B cell (primary cell): ENCODE data around the gene ACTL8. TPM values are rescaled to one million over a fixed set of nuclear protein-coding genes. Genes with fewer than 3 reads are reported as not detected.
"Not testable (repeated sequence)": the region's sequence is repeated elsewhere in the genome, so short reads cannot be mapped to it uniquely, and the experiment has no call there.

ENCODE experiments used
- ATAC-seq: fragments of 200-7000 bp; cut with Tn5 transposase; one replicate; pipeline ENCODE4 v1.10.0; 2021; ENCODE audit warnings: low read depth, mild to moderate bottlenecking, moderate number of reproducible peaks, moderate library complexity
- CTCF ChIA-PET: fragments of 350-600 bp; sonication (Branson Sonifier 250); formaldehyde crosslinking; loops from one replicate; lab custom pipeline; 2021; ENCODE audit warnings: antibody characterized with exemption, inconsistent platforms; lab: Charles Lee
- POLR2A ChIA-PET: fragments of 350-600 bp; sonication (Branson Sonifier 250); formaldehyde crosslinking; loops from one replicate; lab custom pipeline; 2021; ENCODE audit warnings: antibody characterized with exemption; lab: Charles Lee
- DNase-seq: peaks from one replicate; pipeline ENCODE4 v3.0.0; 2013
- H2AFZ ChIP-seq: 2 replicates; pipeline ENCODE4 v1.6.1; 2012; ENCODE audit warnings: mild to moderate bottlenecking, low read depth, low read length; ENCODE audit not compliant: insufficient read depth, poor library complexity, severe bottlenecking
- H3K27ac ChIP-seq, 2 donors: 1 replicate in 1 of 2; 2 replicates in 1 of 2; pipeline ENCODE4 v1.5.1; 2012 to 2013; ENCODE audit warnings: low read length in 2 of 2, mild to moderate bottlenecking in 2 of 2, moderate library complexity in 1 of 2
- H3K27me3 ChIP-seq, 4 experiments: fragments of 200-600 bp in 1 of 4; sonication (generic) in 1 of 4; replicated peaks in 1 of 4; 1 replicate in 2 of 4; 2 replicates in 2 of 4; pipeline versions ENCODE4 v1.6.1 to v1.7.0; 2013 to 2016; ENCODE audit warnings: low read length in 3 of 4, mild to moderate bottlenecking in 2 of 4, mixed read lengths in 1 of 4, moderate library complexity in 1 of 4; ENCODE audit not compliant: insufficient read depth in 4 of 4, control insufficient read depth in 3 of 4; ENCODE audit errors: control extremely low read depth in 1 of 4
- H3K36me3 ChIP-seq, 2 experiments: replicated peaks in 1 of 2; 1 replicate in 1 of 2; 2 replicates in 1 of 2; pipeline versions ENCODE4 v1.6.1 to v1.7.1; 2013; ENCODE audit warnings: low read length in 1 of 2; ENCODE audit not compliant: insufficient read depth in 2 of 2, control insufficient read depth in 1 of 2; ENCODE audit errors: control extremely low read depth in 1 of 2, extremely low read depth in 1 of 2
- H3K4me1 ChIP-seq, 2 donors: fragments of 200-600 bp in 1 of 2; sonication (generic) in 1 of 2; 1 replicate in 1 of 2; 2 replicates in 1 of 2; pipeline versions ENCODE4 v1.5.1 to v1.6.1; 2013 to 2017; ENCODE audit warnings: low read length in 2 of 2; ENCODE audit not compliant: control insufficient read depth in 2 of 2, insufficient read depth in 2 of 2
- H3K4me2 ChIP-seq: replicated peaks from 2 replicates; pipeline ENCODE3; 2012; ENCODE audit warnings: mild to moderate bottlenecking, low read depth, low read length; ENCODE audit not compliant: poor library complexity, severe bottlenecking
- H3K4me3 ChIP-seq, 5 experiments: fragments of 200-600 bp in 1 of 5; sonication (generic) in 1 of 5; 1 replicate in 3 of 5; 2 replicates in 2 of 5; pipeline versions ENCODE4 v1.5.1 to v1.7.0; 2011 to 2016; ENCODE audit warnings: low read length in 4 of 5, mild to moderate bottlenecking in 4 of 5, low read depth in 2 of 5, control low read depth in 1 of 5, moderate library complexity in 1 of 5; ENCODE audit not compliant: insufficient read depth in 1 of 5; ENCODE audit errors: control extremely low read depth in 1 of 5, extremely low read depth in 1 of 5
- H3K79me2 ChIP-seq: fragments of 200-600 bp; sonication (generic); one replicate; pipeline ENCODE4 v1.6.0; 2016; ENCODE audit warnings: low read length; ENCODE audit not compliant: control insufficient read depth, insufficient read depth
- H3K9ac ChIP-seq: fragments of 200-600 bp; sonication (generic); 2 replicates; pipeline ENCODE4 v1.6.1; 2017; ENCODE audit warnings: mild to moderate bottlenecking, low read length, moderate library complexity
- H3K9me3 ChIP-seq, 3 donors: one replicate each; pipeline versions ENCODE4 v1.6.1 to v1.7.1; 2013; ENCODE audit warnings: low read length in 2 of 3; ENCODE audit not compliant: control insufficient read depth in 2 of 3, insufficient read depth in 1 of 3; ENCODE audit errors: control extremely low read depth in 1 of 3
- H4K20me1 ChIP-seq: 2 replicates; pipeline ENCODE4 v1.6.0; 2012; ENCODE audit warnings: mild to moderate bottlenecking, low read length; ENCODE audit not compliant: insufficient read depth, control insufficient read depth, poor library complexity, severe bottlenecking
- H3K27ac Mint-ChIP-seq: one replicate; pipeline ENCODE4 v1.8.0; 2021; ENCODE audit warnings: mixed read lengths
- H3K27me3 Mint-ChIP-seq: one replicate; pipeline ENCODE4 v1.8.0; 2021; ENCODE audit warnings: mixed read lengths
- H3K4me1 Mint-ChIP-seq: one replicate; pipeline ENCODE4 v1.8.0; 2021; ENCODE audit warnings: mixed read lengths
- H3K4me3 Mint-ChIP-seq: one replicate; pipeline ENCODE4 v1.8.0; 2021; ENCODE audit warnings: mixed read lengths
- H3K9me3 Mint-ChIP-seq: one replicate; pipeline ENCODE4 v1.8.0; 2022; ENCODE audit warnings: mixed read lengths; ENCODE audit not compliant: insufficient read depth
- EZH2 ChIP-seq: IDR thresholded peaks from 2 replicates; pipeline ENCODE4 v1.6.1; 2012; ENCODE audit warnings: borderline replicate concordance, low read depth, mild to moderate bottlenecking, moderate library complexity, low read length; ENCODE audit not compliant: insufficient read depth, poor library complexity, severe bottlenecking
- WGBS: methylation state at CpG from one replicate; pipeline ENCODE4 v1.1.5; 2013; ENCODE audit warnings: missing lambda C conversion rate; ENCODE audit not compliant: insufficient coverage; 5-methylcytosine and 5-hydroxymethylcytosine counted together
- intact Hi-C: fragments of 100-400 bp; cut with micrococcal nuclease; formaldehyde crosslinking; loops from one replicate; pipeline ENCODE4 v1.10.0; 2022
- polyA plus RNA-seq: library from polyadenylated mRNA; depleted of rRNA; stranded (reverse); fragments of >200 nt; gene quantifications from 2 replicates; pipeline ENCODE4 v1.2.3, GENCODE V29; 2012
- total RNA-seq, 2 donors: library from RNA; stranded (reverse); fragments of 120-200 nt in 1 of 2; gene quantifications; 1 replicate in 1 of 2; 2 replicates in 1 of 2; pipeline versions ENCODE4 v1.2.3 to v1.2.4, GENCODE V29; 2013 to 2022
- TF ChIP-seq, protein P1 (sequence below): fragments of 200-600 bp; IDR thresholded peaks from one replicate; pipeline ENCODE4 v1.8.0; 2022; ENCODE audit warnings: antibody characterized with exemption, mild to moderate bottlenecking

ACTL8 gene
- total and polyA plus RNA-seq, 2 donors (not counting 1 experiment from before 2014, with no cell fraction given): not detected

DNA sequence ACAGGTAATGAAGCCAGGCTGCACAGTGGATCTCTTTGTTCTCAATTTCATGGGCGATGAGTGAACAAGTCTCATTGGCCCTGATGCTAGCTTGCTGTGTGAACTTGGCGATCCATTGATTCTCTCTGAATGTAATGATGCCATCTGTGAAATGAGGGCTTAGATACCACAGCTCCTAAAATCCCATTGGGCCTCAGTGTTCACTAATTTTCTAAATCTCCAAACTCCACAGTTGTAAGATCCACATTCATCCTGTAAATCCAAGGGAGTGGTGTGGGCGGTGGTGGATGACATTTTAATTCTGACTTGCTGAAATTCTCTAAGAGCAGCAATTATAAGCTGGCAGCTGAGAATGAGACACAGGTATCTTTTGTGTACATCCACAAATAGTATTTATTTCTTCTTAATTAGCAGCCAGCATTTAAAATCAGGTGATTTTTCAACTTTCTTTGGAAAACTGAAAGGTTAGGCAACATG, 9.6 kb upstream of the ACTL8 start:
- peaks cover 21% of the 10 kb centered on the region for H3K27me3 Mint-ChIP-seq
- DNase-seq: no peak
- Histone ChIP-seq H4K20me1 (no peaks in the 10 kb centered on the region), H3K9ac (no peak overlapping the region), H3K9me3 (no peaks in the 10 kb centered on the region), H3K4me3 (no peak overlapping the region), H3K27me3 (peaks cover 0 to 4% (median 0%) of the 10 kb centered on the region in 4 experiments), H3K79me2 (no peaks in the 10 kb centered on the region), H2AFZ (no peak overlapping the region), H3K27ac (no peak overlapping the region), H3K4me1 (no peaks in the 10 kb centered on the region), H3K4me2 (no peak overlapping the region), H3K36me3 (no peaks in the 10 kb centered on the region)
- H3K27ac Mint-ChIP-seq: no peak overlapping the region
- H3K4me3 Mint-ChIP-seq: no peak overlapping the region
- CTCF ChIA-PET: no interaction called here
- TF ChIP-seq EZH2: no peak
- TF ChIP-seq, protein P1, sequence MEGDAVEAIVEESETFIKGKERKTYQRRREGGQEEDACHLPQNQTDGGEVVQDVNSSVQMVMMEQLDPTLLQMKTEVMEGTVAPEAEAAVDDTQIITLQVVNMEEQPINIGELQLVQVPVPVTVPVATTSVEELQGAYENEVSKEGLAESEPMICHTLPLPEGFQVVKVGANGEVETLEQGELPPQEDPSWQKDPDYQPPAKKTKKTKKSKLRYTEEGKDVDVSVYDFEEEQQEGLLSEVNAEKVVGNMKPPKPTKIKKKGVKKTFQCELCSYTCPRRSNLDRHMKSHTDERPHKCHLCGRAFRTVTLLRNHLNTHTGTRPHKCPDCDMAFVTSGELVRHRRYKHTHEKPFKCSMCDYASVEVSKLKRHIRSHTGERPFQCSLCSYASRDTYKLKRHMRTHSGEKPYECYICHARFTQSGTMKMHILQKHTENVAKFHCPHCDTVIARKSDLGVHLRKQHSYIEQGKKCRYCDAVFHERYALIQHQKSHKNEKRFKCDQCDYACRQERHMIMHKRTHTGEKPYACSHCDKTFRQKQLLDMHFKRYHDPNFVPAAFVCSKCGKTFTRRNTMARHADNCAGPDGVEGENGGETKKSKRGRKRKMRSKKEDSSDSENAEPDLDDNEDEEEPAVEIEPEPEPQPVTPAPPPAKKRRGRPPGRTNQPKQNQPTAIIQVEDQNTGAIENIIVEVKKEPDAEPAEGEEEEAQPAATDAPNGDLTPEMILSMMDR: no peak
- H3K9me3 Mint-ChIP-seq: no peaks in the 10 kb centered on the region
- intact Hi-C loops: no loop called here
- POLR2A ChIA-PET: no interaction called here
- 83% methylated on average over 1 of the region's 3 CpGs for WGBS
- H3K4me1 Mint-ChIP-seq: no peaks in the 10 kb centered on the region
- ATAC-seq: no peak

DNA sequence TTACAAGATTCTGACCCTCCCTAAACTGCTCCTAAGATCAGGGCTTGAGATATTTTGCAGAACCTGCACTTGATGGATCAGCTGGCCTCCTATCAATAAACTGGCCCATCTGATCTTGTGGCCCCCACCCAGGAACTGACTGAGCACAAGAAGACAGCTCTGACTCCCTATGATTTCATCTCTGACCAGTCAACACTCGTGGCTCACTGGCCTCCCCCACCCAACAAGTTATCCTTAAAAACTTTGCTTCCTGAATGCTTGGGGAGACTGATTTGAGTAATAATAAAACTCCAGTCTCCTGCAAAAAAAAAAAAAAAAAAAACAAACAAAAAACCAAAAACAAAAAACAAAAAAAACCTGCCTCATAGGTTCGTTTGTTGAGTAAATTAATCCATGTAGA, 8.9 kb upstream of the ACTL8 start:
- ATAC-seq, CTCF ChIA-PET, H4K20me1 ChIP-seq, H3K27me3 ChIP-seq, H3K9me3 ChIP-seq, DNase-seq, H3K27ac Mint-ChIP-seq, H3K36me3 ChIP-seq, intact Hi-C loops, H3K4me2 ChIP-seq, POLR2A ChIA-PET, H3K9me3 Mint-ChIP-seq, H3K4me3 Mint-ChIP-seq, H3K4me3 ChIP-seq, H3K79me2 ChIP-seq, H3K4me1 Mint-ChIP-seq, H3K9ac ChIP-seq, H3K4me1 ChIP-seq, H2AFZ ChIP-seq, H3K27ac ChIP-seq: not testable (repeated sequence)
- peaks cover 15% of the 10 kb centered on the region for H3K27me3 Mint-ChIP-seq
- no CpG with 5 or more reads among the region's 2 CpGs for WGBS
